SK-N-SH treated with all-trans-retinoic acid at 6 μM for 48 hours (cell line): ENCODE data around the gene TCF3.

Experiments used
- ATAC-seq: fragments of 200-7000 bp; cut with Tn5 transposase; 3 replicates; pipeline ENCODE4 v1.9.1; 2020; ENCODE audit warnings: mild to moderate bottlenecking, moderate library complexity
- ARNTL ChIP-seq: fragments of 450-650 bp; formaldehyde crosslinking; IDR thresholded peaks from 2 replicates; pipeline ENCODE4 v1.5.0; 2020; ENCODE audit warnings: low read depth, mild to moderate bottlenecking, moderate library complexity, borderline replicate concordance
- CREB5 ChIP-seq: fragments of 250-450 bp; sonication (Bioruptor Pico); IDR thresholded peaks from 2 replicates; pipeline ENCODE4 v1.5.1; 2020; ENCODE audit warnings: low read depth, mild to moderate bottlenecking, moderate library complexity
- CSDC2 ChIP-seq: fragments of 250-450 bp; sonication (Bioruptor Pico); IDR thresholded peaks from 2 replicates; pipeline ENCODE4 v1.5.0; 2020; ENCODE audit warnings: mild to moderate bottlenecking, moderate library complexity
- CSRNP3 ChIP-seq: fragments of 250-450 bp; sonication (Bioruptor Pico); IDR thresholded peaks from 2 replicates; pipeline ENCODE4 v1.5.1; 2021; ENCODE audit warnings: mild to moderate bottlenecking, moderate library complexity
- ESRRG ChIP-seq: fragments of 250-450 bp; sonication (Bioruptor Pico); IDR thresholded peaks from 2 replicates; pipeline ENCODE4 v1.6.1; 2021; ENCODE audit warnings: mild to moderate bottlenecking
- GLIS3 ChIP-seq: fragments of 250-450 bp; sonication (Bioruptor Pico); IDR thresholded peaks from 2 replicates; pipeline ENCODE4 v1.5.0; 2020; ENCODE audit warnings: mild to moderate bottlenecking, moderate library complexity
- ISL1 ChIP-seq: fragments of 250-450 bp; sonication (Bioruptor Pico); IDR thresholded peaks from 2 replicates; pipeline ENCODE4 v2.1.2; 2022; ENCODE audit warnings: mild to moderate bottlenecking, moderate library complexity
- OSR1 ChIP-seq: fragments of 250-450 bp; sonication (Bioruptor Pico); IDR thresholded peaks from 2 replicates; pipeline ENCODE4 v1.8.0; 2022; ENCODE audit warnings: moderate library complexity, mild to moderate bottlenecking, inconsistent platforms
- PATZ1 ChIP-seq: fragments of 250-450 bp; sonication (Bioruptor Pico); IDR thresholded peaks from 2 replicates; pipeline ENCODE4 v1.8.0; 2020; ENCODE audit warnings: mild to moderate bottlenecking, moderate library complexity, borderline replicate concordance
- PPARA ChIP-seq: fragments of 250-450 bp; sonication (Bioruptor Pico); IDR thresholded peaks from 2 replicates; pipeline ENCODE4 v1.5.0; 2020; ENCODE audit warnings: mild to moderate bottlenecking, borderline replicate concordance
- RARB ChIP-seq: fragments of 250-450 bp; sonication (Bioruptor Pico); IDR thresholded peaks from 2 replicates; pipeline ENCODE4 v1.8.0; 2021; ENCODE audit warnings: mild to moderate bottlenecking, moderate library complexity
- SNAI2 ChIP-seq: fragments of 250-450 bp; sonication (Bioruptor Pico); IDR thresholded peaks from 2 replicates; pipeline ENCODE4 v1.5.0; 2020; ENCODE audit warnings: mild to moderate bottlenecking, moderate library complexity
- TCF4 ChIP-seq: fragments of 250-450 bp; sonication (Bioruptor Pico); IDR thresholded peaks from 2 replicates; pipeline ENCODE4 v1.8.0; 2021; ENCODE audit warnings: mild to moderate bottlenecking, moderate library complexity, borderline replicate concordance
- TOX ChIP-seq: fragments of 250-450 bp; sonication (Bioruptor Pico); IDR thresholded peaks from 2 replicates; pipeline ENCODE4 v1.8.0; 2021; ENCODE audit warnings: mild to moderate bottlenecking, moderate library complexity, borderline replicate concordance
- TSHZ2 ChIP-seq: fragments of 250-450 bp; sonication (Bioruptor Pico); IDR thresholded peaks from 2 replicates; pipeline ENCODE4 v1.5.0; 2020; ENCODE audit warnings: mild to moderate bottlenecking, moderate library complexity
- ZC3H10 ChIP-seq: fragments of 250-450 bp; sonication (Bioruptor Pico); IDR thresholded peaks from 2 replicates; pipeline ENCODE4 v1.5.1; 2021; ENCODE audit warnings: mild to moderate bottlenecking, moderate library complexity
- ZFP3 ChIP-seq: fragments of 250-450 bp; sonication (Bioruptor Pico); IDR thresholded peaks from 2 replicates; pipeline ENCODE4 v1.5.0; 2020; ENCODE audit warnings: mild to moderate bottlenecking, moderate library complexity
- ZFP30 ChIP-seq: fragments of 450-650 bp; formaldehyde crosslinking; IDR thresholded peaks from 2 replicates; pipeline ENCODE4 v1.5.0; 2022; ENCODE audit warnings: mild to moderate bottlenecking, moderate library complexity
- ZNF565 ChIP-seq: fragments of 450-650 bp; formaldehyde crosslinking; conservative IDR thresholded peaks from 2 replicates; pipeline ENCODE4 v1.5.0; 2020; ENCODE audit warnings: low read depth, mild to moderate bottlenecking, moderate library complexity
- ZNF8 ChIP-seq: fragments of 450-650 bp; formaldehyde crosslinking; IDR thresholded peaks from 2 replicates; pipeline ENCODE4 v1.5.0; 2020; ENCODE audit warnings: mild to moderate bottlenecking, moderate library complexity

Gene TCF3

GRCh38 chr19:1610579-1610978 is 41.8 kb downstream of the TCF3 start:
- no peak for ATAC-seq
- TF ChIP-seq ESRRG (CRISPR knock-in tag) (no peak), ZFP3 (CRISPR knock-in tag) (no peak), OSR1 (no peak), SNAI2 (CRISPR knock-in tag) (no peak), TOX (CRISPR knock-in tag) (no peak), ZNF8 (CRISPR knock-in tag) (no peak), CSRNP3 (no peak)
- TF ChIP-seq, all 23 proteins: peak for 0

GRCh38 chr19:1609680-1610474 is 42.5 kb downstream of the TCF3 start:
- TF ChIP-seq TCF4 (CRISPR knock-in tag) = no peak
- no peak for TF ChIP-seq ARNTL (CRISPR knock-in tag)
- TF ChIP-seq PATZ1 = no peak
- no peak for TF ChIP-seq ZNF8 (CRISPR knock-in tag)
- no peak for TF ChIP-seq CSDC2 (CRISPR knock-in tag)
- TF ChIP-seq TSHZ2 (CRISPR knock-in tag) = no peak
- no peak for TF ChIP-seq ZNF565 (CRISPR knock-in tag)
- TF ChIP-seq GLIS3 (CRISPR knock-in tag) = no peak
- TF ChIP-seq SNAI2 (CRISPR knock-in tag) = no peak
- no peak for TF ChIP-seq ZC3H10
- no peak for TF ChIP-seq OSR1
- TF ChIP-seq RARB (CRISPR knock-in tag) = no peak
- TF ChIP-seq CREB5 = no peak
- no peak for TF ChIP-seq TOX (CRISPR knock-in tag)
- ATAC-seq = no peak

GRCh38 chr19:1609103-1609396 is 43.4 kb downstream of the TCF3 start:
- ATAC-seq = no peak
- TF ChIP-seq SNAI2 (CRISPR knock-in tag) = no peak
- no peak for TF ChIP-seq TOX (CRISPR knock-in tag)
- TF ChIP-seq PATZ1 = no peak
- no peak for TF ChIP-seq ARNTL (CRISPR knock-in tag)
- TF ChIP-seq PPARA (CRISPR knock-in tag) = no peak
- TF ChIP-seq GLIS3 (CRISPR knock-in tag) = no peak
- TF ChIP-seq ISL1 = no peak
- no peak for TF ChIP-seq ZFP30 (CRISPR knock-in tag)
- TF ChIP-seq TCF4 (CRISPR knock-in tag) = no peak
- no peak for TF ChIP-seq TSHZ2 (CRISPR knock-in tag)
- TF ChIP-seq, all 23 proteins: peak for 0
